Activated CD4-positive, alpha-beta memory T cell treated with anti-CD3 and anti-CD28 coated beads, Interleukin-2, amount 10 ng/mL, durations not matched to agents 7 days and 5 days (primary cell): ENCODE results near the gene NT5DC4. TPM values are rescaled to one million over a fixed set of nuclear protein-coding genes. Genes with fewer than 3 reads are reported as not detected.

Source experiments
- CTCF ChIA-PET: fragments of 350-600 bp; sonication (Branson Sonifier 250); formaldehyde crosslinking; loops from one replicate; lab custom pipeline; 2021; ENCODE audit warnings: antibody characterized with exemption, inconsistent platforms; lab: Charles Lee
- POLR2A ChIA-PET: fragments of 350-600 bp; sonication (Branson Sonifier 250); formaldehyde crosslinking; loops from one replicate; lab custom pipeline; 2021; ENCODE audit warnings: antibody characterized with exemption; lab: Charles Lee
- DNase-seq: peaks from one replicate; pipeline ENCODE4 v3.0.0-alpha.2; 2020
- H3K27ac Mint-ChIP-seq: one replicate; pipeline ENCODE4 v1.8.0; 2021; ENCODE audit warnings: mild to moderate bottlenecking, mixed read lengths
- H3K27me3 Mint-ChIP-seq: one replicate; pipeline ENCODE4 v1.8.0; 2021; ENCODE audit warnings: mixed read lengths
- H3K36me3 Mint-ChIP-seq: one replicate; pipeline ENCODE4 v1.8.0; 2021; ENCODE audit warnings: low read depth, mixed read lengths
- H3K4me1 Mint-ChIP-seq: one replicate; pipeline ENCODE4 v1.8.0; 2021; ENCODE audit warnings: mixed read lengths
- H3K4me3 Mint-ChIP-seq: one replicate; pipeline ENCODE4 v1.8.0; 2021; ENCODE audit warnings: mild to moderate bottlenecking, mixed read lengths
- H3K9me3 Mint-ChIP-seq: one replicate; pipeline ENCODE4 v1.8.0; 2021; ENCODE audit warnings: mixed read lengths
- total RNA-seq, 2 experiments: library from RNA; stranded (reverse); gene quantifications; one replicate each; pipeline ENCODE4 v1.2.3, GENCODE V29; 2021

Gene NT5DC4
- total RNA-seq, 2 experiments from 2014 or later = not detected

DNA sequence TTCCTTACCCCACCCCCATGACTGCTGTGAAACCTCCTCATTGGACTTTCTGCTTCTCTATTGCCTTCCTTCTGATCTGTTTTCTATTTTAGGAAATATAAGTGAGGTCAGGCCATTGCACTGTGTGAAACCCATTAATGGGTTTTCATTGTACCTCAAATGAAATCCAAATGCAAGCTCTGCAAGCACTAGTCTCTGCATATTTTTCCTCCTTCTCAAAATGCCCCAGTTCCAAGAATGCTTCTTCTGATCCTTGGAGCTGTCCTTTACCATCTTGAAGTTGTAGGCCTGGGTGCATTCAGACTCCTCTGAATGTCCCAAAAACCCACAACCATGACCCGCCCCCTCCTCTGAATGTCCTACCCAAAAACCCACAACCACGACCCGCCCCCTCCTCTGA is 55.3 kb downstream of the NT5DC4 start:
- peaks cover 31% of the 10 kb centered on the region for H3K4me1 Mint-ChIP-seq
- ChIA-PET CTCF (interaction anchor here (1.0 kb wide), 1 partner anchor 165 kb away, joined by 3 read pairs; no protein-coding TSS in a partner anchor), POLR2A (interaction anchor here (0.7 to 2.0 kb wide), 2 partner anchors 13 to 152 kb away, joined by 3 to 9 read pairs; no protein-coding TSS in a partner anchor)
- peak overlapping the region; percentile 13 for H3K27ac Mint-ChIP-seq
- H3K27me3 Mint-ChIP-seq = no peaks in the 10 kb centered on the region
- no peaks in the 10 kb centered on the region for H3K9me3 Mint-ChIP-seq
- H3K4me3 Mint-ChIP-seq = no peak overlapping the region
- no peak for DNase-seq
- H3K36me3 Mint-ChIP-seq = peaks cover 32% of the 10 kb centered on the region

DNA sequence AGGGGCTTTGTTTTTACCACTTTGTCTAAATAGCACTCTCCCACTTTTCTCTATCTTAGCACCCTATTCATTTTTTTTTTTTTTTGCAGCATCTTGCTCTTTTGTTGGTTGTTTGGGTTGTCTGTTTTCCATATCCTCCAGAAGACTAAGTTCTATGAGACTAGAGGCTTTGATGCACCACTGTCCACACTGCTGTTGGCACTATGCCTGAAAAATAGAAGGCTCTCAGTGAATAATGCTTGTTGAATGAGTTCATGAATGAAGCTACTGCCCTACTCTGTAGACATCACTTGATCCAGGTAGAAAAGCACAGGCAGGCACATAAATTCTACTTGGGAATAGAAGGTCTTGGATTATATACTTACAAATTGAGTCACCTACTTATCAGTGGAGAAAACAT is 56.2 kb downstream of the NT5DC4 start:
- Mint-ChIP-seq H3K36me3 (peaks cover 34% of the 10 kb centered on the region), H3K4me3 (peak overlapping the region; percentile 0), H3K27ac (peak overlapping the region; percentile 52), H3K4me1 (peaks cover 37% of the 10 kb centered on the region), H3K27me3 (no peaks in the 10 kb centered on the region), H3K9me3 (no peaks in the 10 kb centered on the region)
- POLR2A ChIA-PET = interaction anchor here (2.0 kb wide), 1 partner anchor 14 kb away, joined by 9 read pairs; no protein-coding TSS in a partner anchor
- CTCF ChIA-PET = interaction anchor here (1.0 kb wide), 1 partner anchor 164 kb away, joined by 3 read pairs; no protein-coding TSS in a partner anchor
- no peak for DNase-seq

DNA sequence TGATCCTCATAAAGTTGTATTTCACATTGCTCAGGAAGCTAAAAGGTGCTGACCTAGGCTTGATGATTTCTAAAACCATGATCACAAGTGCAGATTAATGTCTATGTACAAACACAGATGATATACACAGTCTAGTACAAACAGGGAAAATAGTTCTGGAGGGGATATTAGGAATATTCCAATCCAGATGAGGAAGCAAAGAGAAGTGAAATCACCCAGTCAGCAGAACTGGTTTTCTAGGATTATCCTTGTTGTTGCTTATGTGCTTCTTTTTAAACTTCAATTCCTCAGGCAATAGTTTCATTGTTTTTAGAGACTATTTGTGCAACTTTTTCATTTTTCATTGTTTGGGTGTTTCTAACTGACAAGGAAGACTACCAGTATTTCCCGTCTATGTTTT is 58.8 kb downstream of the NT5DC4 start:
- Mint-ChIP-seq H3K4me3 (no peak overlapping the region), H3K27ac (no peak overlapping the region), H3K9me3 (no peaks in the 10 kb centered on the region), H3K36me3 (peaks cover 34% of the 10 kb centered on the region), H3K27me3 (no peaks in the 10 kb centered on the region), H3K4me1 (peaks cover 54% of the 10 kb centered on the region)
- ChIA-PET POLR2A (no interaction called here), CTCF (interaction anchor here (0.9 kb wide), 1 partner anchor 11 kb away, joined by 3 read pairs; no protein-coding TSS in a partner anchor)
- no peak for DNase-seq

DNA sequence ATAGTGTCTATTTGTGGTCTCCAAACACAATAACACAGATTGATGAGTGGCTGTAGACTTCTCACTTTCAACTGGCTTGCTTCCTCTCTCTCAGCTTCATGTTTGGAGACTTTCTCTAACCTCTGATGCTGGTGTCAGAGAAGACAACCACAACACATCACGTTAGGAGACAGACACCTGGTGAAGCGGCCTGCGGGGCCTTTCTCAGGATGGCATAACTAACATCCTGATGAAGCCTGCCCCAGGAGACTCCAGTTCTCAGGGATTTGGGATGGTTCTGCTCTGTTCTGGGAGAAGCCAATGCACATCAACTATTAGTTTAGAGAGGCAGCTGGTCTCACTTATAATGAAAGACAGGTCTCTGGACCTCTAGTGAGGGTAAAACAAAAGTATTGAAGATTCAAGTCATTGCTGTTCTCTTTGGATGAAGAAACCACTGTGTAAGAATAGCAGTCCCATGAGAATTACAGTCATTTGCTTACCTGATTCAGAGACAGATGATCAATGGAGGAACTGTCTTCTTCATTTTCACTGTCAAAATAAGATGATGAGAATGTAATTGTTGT is 61.5 kb downstream of the NT5DC4 start:
- peaks cover 29% of the 10 kb centered on the region for H3K36me3 Mint-ChIP-seq
- peaks cover 3% of the 10 kb centered on the region for H3K9me3 Mint-ChIP-seq
- H3K27me3 Mint-ChIP-seq = no peaks in the 10 kb centered on the region
- ChIA-PET CTCF (interaction anchor here (1.6 kb wide), 1 partner anchor 160 kb away, joined by 4 read pairs; no protein-coding TSS in a partner anchor), POLR2A (interaction anchor here (1.6 to 1.8 kb wide), 2 partner anchors 17 to 19 kb away, joined by 3 to 5 read pairs; no protein-coding TSS in a partner anchor)
- no peak for DNase-seq
- no peak overlapping the region for H3K4me3 Mint-ChIP-seq
- peaks cover 55% of the 10 kb centered on the region for H3K4me1 Mint-ChIP-seq
- no peak overlapping the region for H3K27ac Mint-ChIP-seq

DNA sequence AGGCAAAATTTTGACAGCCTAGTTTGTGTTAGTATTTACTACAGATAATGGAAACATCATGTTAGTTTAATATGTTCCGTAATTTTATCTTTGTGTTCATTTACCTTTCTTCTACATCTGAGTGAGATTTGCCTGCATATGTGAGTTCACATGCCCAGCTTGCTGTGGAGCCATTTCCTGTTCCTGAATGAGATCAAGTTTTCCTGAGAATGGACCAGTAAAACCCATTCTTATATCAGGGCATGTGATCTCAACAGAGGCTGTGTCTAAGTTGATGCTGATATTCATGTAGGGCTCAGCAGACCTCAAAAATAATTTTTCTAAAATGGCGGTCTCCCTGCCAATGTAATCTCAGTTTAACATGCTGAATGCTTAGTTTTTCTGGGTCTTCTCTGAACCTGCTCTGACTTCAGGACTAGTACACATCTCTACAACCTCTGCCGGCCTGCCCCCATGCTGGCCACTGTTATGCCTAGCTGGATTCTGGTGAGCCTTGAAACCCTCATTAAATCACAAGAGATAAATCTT is 62.4 kb downstream of the NT5DC4 start:
- DNase-seq = no peak
- CTCF ChIA-PET = interaction anchor here (1.0 to 1.6 kb wide), 2 partner anchors 99 to 159 kb away, joined by 3 to 4 read pairs; no protein-coding TSS in a partner anchor
- Mint-ChIP-seq H3K4me1 (peaks cover 54% of the 10 kb centered on the region), H3K27me3 (no peaks in the 10 kb centered on the region), H3K4me3 (peak overlapping the region; percentile 48), H3K27ac (no peak overlapping the region), H3K9me3 (peaks cover 3% of the 10 kb centered on the region), H3K36me3 (peaks cover 19% of the 10 kb centered on the region)
- POLR2A ChIA-PET = interaction anchor here (1.6 to 1.8 kb wide), 3 partner anchors 13 to 20 kb away, joined by 3 to 8 read pairs (median 5); no protein-coding TSS in a partner anchor

DNA sequence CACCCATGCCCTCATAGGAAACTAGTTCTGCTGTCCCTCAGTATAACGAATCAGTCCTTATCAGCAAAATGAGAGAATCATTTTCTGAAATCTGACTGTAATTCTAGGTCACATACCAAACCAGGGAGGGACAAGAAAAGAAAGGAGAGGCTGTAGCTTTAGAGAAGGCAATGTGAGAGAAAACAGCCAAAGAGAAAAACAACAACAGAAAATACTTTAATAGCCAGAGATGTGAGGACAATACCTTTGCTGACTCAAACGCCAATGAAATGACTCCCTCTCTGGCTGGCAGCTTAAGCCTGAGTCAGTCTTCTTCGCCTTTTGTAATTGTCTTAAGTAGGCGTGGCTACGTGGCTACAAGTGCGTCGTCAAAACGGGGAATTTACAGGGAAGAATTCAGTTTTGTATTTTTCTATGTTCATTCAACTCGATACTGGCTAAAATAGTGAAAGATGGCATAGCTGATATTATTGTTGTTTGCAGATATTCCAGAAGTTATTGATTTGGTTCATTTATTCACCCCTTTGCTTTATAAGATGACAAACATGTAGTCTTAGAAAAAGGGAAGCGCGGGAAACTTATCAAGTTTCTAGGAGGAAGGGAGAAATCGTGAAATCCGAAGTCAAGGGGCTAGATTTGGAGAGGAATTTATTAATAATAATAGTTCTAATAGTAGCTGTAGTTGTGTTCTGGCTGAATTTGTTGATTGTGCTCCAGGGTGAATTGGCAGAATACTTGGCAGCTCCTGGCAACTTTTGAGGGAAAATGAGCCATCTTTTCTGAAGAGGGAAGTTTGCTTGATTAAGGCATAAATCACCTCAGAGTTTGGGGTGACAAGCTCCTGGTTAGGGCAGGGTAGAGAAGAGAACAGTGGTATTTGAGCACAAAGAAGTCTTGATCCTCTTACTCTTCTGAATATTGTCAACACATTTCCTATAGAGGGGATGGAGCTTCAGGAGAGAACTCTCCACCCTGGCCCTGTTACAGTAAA is 63.7 kb downstream of the NT5DC4 start, which contains the start of gene IL1A:
Gene IL1A (minus strand): TSS at position 295 of the 991 bp plus-strand sequence. CDS start 723 bp downstream, outside the sequence.
- Mint-ChIP-seq H3K27ac (peak within 1 kb of the TSS; percentile 40), H3K9me3 (peaks cover 3% of the 10 kb centered on the region), H3K27me3 (no peaks in the 10 kb centered on the region), H3K4me3 (peak within 1 kb of the TSS; percentile 48), H3K4me1 (peaks cover 55% of the 10 kb centered on the region), H3K36me3 (peaks cover 14% of the 10 kb centered on the region)
- POLR2A ChIA-PET = interaction anchor here (1.8 kb wide), 2 partner anchors 12 to 21 kb away, joined by 5 to 8 read pairs; no protein-coding TSS in a partner anchor
- CTCF ChIA-PET = interaction anchor here (0.8 to 1.1 kb wide), 3 partner anchors 31 to 98 kb away, joined by 3 read pairs; no protein-coding TSS in a partner anchor
- DNase-seq = no peak

DNA sequence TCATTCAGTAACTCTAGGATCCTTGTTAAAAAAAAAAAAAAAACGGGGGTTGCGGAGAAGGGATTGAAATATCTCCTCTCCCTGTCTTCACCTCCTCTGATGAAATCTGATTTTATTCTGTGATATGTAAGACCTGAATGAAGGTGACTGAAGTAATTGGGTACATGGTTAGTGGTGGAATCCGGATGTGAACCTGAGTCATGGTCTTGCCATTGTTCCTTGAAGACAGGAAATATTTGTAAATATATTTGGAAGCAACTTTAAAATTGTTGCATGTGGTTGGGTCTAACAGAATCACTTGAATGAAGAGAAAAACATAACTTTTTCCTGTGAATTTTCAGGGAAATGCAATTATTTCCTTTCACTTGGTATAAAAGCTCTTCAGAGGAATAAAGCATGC is 66.5 kb downstream of the NT5DC4 start:
- H3K27ac Mint-ChIP-seq = no peak overlapping the region
- peaks cover 46% of the 10 kb centered on the region for H3K4me1 Mint-ChIP-seq
- CTCF ChIA-PET = interaction anchor here (0.9 to 1.2 kb wide), 2 partner anchors 98 to 155 kb away, joined by 3 to 4 read pairs; no protein-coding TSS in a partner anchor
- no peak for DNase-seq
- peaks cover 8% of the 10 kb centered on the region for H3K9me3 Mint-ChIP-seq
- POLR2A ChIA-PET = interaction anchor here (1.4 kb wide), 1 partner anchor 23 kb away, joined by 4 read pairs; the partner anchor contains the start of gene CKAP2L
- H3K36me3 Mint-ChIP-seq = peaks cover 11% of the 10 kb centered on the region
- H3K4me3 Mint-ChIP-seq = no peak overlapping the region
- H3K27me3 Mint-ChIP-seq = no peaks in the 10 kb centered on the region

DNA sequence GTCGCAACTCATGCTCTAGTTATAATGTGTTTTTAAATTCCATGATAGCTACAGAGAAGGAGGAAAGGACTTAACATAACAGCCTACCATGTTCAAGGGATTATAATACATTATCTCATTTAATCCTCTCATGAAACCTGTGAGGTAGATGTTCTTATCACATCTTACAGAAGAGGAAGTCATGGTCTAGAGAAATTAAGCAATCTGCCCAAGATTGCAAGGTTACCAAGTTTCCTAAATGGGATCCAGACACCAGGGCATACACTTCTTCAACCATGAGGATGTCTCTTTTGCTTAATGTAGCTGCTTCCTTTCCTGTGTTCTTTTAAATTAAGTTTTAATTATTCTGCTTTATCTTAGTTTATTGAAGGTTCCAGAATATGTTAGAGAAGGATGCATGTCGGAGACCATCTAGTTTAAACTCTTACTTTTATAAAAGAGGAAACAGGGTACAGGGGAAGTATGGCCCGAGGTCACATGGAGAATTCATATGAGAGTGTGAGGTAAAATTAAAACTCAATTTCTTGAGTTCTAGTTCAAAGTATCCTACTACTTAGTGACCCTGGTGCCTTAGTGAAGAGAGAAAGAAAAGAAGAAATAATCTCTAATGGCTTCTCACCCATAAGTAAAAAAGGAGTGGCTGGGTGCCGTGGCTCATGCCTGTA is 67.0 kb downstream of the NT5DC4 start:
- Mint-ChIP-seq H3K36me3 (peaks cover 10% of the 10 kb centered on the region), H3K27ac (no peak overlapping the region), H3K9me3 (peaks cover 12% of the 10 kb centered on the region), H3K4me3 (no peak overlapping the region), H3K4me1 (peaks cover 43% of the 10 kb centered on the region), H3K27me3 (no peaks in the 10 kb centered on the region)
- CTCF ChIA-PET = interaction anchor here (1.2 kb wide), 1 partner anchor 98 kb away, joined by 3 read pairs; no protein-coding TSS in a partner anchor
- DNase-seq = no peak
- POLR2A ChIA-PET = no interaction called here

DNA sequence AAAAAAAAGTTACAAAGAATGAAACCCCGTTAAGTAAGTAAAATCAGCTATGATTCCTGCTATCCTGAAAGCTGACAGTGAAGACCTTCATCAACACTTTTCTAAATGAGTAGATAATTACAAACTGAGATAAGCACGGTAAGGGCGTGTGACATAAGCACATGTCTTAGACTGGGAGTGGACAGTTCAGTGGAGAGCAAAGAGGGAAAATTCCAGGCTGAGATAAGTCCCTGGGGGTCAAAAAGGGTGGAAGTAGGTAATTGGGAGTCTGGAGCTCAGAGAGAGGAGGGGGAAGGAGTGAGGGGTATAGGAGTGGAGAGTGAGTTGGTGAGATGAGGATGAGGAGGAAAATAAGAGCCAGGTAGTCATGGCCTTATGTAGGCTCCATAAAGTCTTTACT is 67.8 kb downstream of the NT5DC4 start:
- H3K36me3 Mint-ChIP-seq = peaks cover 18% of the 10 kb centered on the region
- peaks cover 46% of the 10 kb centered on the region for H3K4me1 Mint-ChIP-seq
- DNase-seq = no peak
- H3K4me3 Mint-ChIP-seq = no peak overlapping the region
- CTCF ChIA-PET = no interaction called here
- no peaks in the 10 kb centered on the region for H3K27me3 Mint-ChIP-seq
- H3K9me3 Mint-ChIP-seq = peaks cover 20% of the 10 kb centered on the region
- H3K27ac Mint-ChIP-seq = no peak overlapping the region
- POLR2A ChIA-PET = interaction anchor here (0.6 kb wide), 1 partner anchor 45 kb away, joined by 3 read pairs; no protein-coding TSS in a partner anchor
